HG03575 (cell line): ENCODE results near the gene FABP6.
"Not testable (repeated sequence)": the region's sequence is repeated elsewhere in the genome, so short reads cannot be mapped to it uniquely, and the experiment has no call there.

Source experiments
- ATAC-seq: cut with Tn5 transposase; IDR thresholded peaks from one replicate; pipeline ENCODE4 v1.9.1; 2021; ENCODE audit not compliant: unreplicated experiment, insufficient number of reproducible peaks, low FRiP score; ENCODE audit errors: extremely low read depth

FABP6 gene

DNA sequence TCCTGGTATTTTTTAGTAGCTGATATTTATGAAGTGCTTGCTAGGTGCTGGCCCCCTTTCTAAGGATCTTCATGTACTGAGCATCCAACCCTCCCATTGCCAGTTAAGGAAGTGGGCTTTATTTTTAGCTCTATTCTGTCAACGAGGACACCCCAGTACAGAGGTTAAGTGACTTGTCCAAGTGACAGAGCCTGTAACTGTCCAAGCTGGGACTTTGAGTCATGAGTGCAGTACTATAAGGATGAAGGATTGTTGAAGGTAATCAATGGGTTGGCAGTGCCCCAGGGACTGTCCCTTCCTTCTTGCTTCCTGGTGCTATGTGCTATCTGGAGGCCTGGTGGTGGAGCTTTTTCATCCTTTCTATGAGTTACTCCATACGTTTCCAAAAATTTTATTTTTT is 18.0 kb upstream of the FABP6 start:
- no peak for ATAC-seq

GRCh38 chr5:160213537-160213936 is 15.8 kb upstream of the FABP6 start:
- no peak for ATAC-seq

GRCh38 chr5:160219356-160219755 is 9.9 kb upstream of the FABP6 start:
- no peak for ATAC-seq

GRCh38 chr5:160221082-160221481 is 8.2 kb upstream of the FABP6 start:
- no peak for ATAC-seq

DNA sequence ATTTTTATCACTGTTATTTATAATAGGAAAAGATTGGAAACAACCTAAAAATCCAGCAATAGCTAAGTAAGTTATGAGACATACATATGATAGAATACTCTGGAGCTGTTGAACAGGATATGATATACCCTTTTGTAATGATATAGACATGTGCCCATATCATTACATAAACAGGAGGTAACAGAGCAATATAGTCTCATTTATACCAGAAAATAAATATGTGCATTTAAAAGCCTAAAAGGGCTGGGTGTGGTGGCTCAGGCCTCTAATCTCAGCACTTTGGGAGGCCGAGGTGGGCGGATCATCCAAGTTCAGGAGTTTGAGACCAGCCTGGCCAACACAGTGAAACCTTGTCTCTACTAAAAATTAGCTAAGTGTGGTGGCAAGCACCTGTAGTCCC is 2.3 kb upstream of the FABP6 start:
- no peak for ATAC-seq

- no peak for ATAC-seq
These were observed 1.6 kb downstream of the FABP6 start for GRCh38 chr5:160230686-160231527.

GRCh38 chr5:160231783-160232342 is 2.6 kb downstream of the FABP6 start:
- no peak for ATAC-seq

GRCh38 chr5:160233215-160233614 is 3.9 kb downstream of the FABP6 start:
- no peak for ATAC-seq

DNA sequence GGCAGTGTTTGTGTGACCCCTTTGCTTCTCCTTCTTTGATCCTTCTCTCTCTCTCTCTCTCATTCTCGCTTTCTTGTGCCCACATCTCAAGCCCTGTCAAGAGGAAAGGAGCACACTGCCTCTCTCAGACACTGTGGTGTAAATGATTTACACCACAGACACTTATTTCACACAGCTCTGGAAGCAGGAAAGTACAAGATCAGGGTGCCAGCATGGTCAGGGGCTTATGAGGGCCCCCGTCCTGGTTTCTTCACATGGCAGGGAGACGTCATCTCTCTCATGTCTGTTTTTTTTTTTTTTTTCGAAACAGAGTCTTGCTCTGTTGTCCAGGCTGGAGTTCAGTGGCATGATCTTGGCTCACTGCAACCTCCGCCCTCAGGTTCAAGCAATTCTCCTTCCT is 6.4 kb downstream of the FABP6 start:
- no peak for ATAC-seq

GRCh38 chr5:160237571-160238093 is 8.3 kb downstream of the FABP6 start:
- no peak for ATAC-seq

DNA sequence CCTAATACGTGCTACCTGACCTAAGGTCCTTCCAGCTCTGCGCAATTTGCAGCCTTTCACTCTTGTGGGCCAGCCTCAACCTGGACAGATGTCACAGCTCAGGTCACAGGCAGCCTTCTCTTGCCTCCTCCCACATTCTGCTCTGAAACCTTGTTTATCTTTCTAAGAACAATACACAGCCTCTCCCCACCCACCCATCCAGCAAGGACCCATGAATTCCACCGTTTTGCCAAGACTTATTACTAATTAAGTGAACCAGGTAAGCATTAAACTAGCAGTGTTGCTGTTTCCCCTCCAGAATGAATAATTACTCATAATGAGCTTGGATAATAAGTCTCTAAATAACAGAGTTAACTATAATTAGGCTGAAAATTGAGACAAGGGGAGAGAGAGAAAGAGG is 11.0 kb downstream of the FABP6 start:
- no peak for ATAC-seq

- ATAC-seq, result no peak
These were observed 12.8 kb downstream of the FABP6 start for GRCh38 chr5:160242145-160242544.

- no peak for ATAC-seq
These were observed 16.3 kb downstream of the FABP6 start for GRCh38 chr5:160245506-160246086.

DNA sequence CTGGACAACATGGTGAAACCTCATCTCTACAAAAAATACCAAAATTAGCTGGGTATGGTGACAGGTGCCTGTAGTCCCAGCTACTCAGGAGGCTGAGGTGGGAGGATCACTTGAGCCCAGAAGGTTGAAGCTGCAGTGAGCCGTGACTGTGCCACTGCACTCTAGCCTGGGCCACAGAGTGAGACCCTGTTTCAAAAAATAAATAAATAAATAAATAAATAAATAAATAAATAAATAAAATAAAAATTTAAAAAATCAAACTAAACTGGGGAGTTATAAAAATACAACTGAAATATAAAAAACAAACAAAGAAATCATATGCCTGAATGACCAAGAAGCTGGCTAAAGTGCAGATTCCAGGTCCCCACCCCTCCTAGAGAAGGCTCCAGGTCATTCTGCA is 20.3 kb downstream of the FABP6 start:
- ATAC-seq, result not testable (repeated sequence)

GRCh38 chr5:160250226-160250625 is 20.9 kb downstream of the FABP6 start:
- ATAC-seq, result no peak

DNA sequence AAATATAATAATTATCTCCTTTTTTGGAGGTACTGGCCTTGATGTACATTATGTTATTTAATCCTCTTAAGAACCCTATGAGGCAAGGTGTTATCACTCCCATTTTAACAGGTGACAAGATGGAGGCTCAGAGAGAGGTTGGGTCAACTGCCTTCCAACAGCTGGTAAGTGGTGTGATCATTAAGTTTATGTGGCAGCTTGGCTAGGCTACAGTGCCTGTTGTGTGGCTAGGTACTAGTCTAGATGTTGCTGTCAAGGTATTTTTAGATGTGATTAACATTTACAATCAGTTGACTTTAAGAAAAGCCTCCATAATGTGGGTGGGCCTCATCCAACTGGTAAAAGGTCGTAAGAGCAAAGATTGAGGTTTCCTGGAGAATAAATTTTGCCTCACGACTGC is 21.5 kb downstream of the FABP6 start:
- no peak for ATAC-seq

- no peak for ATAC-seq
These were observed 22.3 kb downstream of the FABP6 start for GRCh38 chr5:160251406-160252155.

DNA sequence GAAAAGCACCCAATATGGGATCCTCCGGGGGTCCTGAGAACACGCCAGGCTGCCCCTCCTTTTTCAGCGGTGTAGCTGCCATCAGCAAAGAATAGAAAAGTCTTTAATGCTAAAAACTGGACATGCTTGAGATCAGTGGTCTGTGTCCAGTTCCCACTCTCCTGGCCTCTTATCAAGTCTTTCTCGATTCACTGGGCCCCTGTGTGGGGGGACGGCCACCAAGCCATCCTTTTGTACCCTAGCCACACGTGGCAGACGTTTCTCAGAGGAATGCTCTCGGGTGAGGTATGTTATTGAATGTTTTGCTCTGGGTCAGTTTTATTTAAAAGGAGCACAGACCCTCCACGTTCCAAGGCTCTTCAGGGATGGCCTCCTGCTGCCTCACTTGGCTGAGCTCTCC is 23.6 kb downstream of the FABP6 start:
- no peak for ATAC-seq

- no peak for ATAC-seq
These were observed 24.1 kb downstream of the FABP6 start for GRCh38 chr5:160253441-160253840.
